Spinal cord (tissue), 10 donors: ENCODE results near the gene ARID3A. TPM values are rescaled to one million over a fixed set of nuclear protein-coding genes. Genes with fewer than 3 reads are reported as not detected.

Source experiments
- DNase-seq, 6 donors: peaks; one replicate each; pipeline versions ENCODE4 v3.0.0 to v3.0.0-alpha.2; 2013 to 2015; ENCODE audit warnings: low spot score in 6 of 6, low read depth in 4 of 6
- H3K27ac ChIP-seq: one replicate; pipeline ENCODE4 v1.5.1; 2013; ENCODE audit warnings: low read depth, low read length, control low read depth
- H3K27me3 ChIP-seq: one replicate; pipeline ENCODE4 v1.6.1; 2013; ENCODE audit warnings: low read length; ENCODE audit not compliant: control insufficient read depth, insufficient read depth
- H3K36me3 ChIP-seq: one replicate; pipeline ENCODE4 v1.6.1; 2013; ENCODE audit warnings: low read length; ENCODE audit not compliant: control insufficient read depth, insufficient read depth
- H3K4me1 ChIP-seq: one replicate; pipeline ENCODE4 v1.6.1; 2013; ENCODE audit warnings: low read length; ENCODE audit not compliant: control insufficient read depth, insufficient read depth
- H3K4me3 ChIP-seq: one replicate; pipeline ENCODE4 v1.5.1; 2013; ENCODE audit warnings: low read depth, low read length, control low read depth
- H3K9me3 ChIP-seq: one replicate; pipeline ENCODE4 v1.6.1; 2013; ENCODE audit warnings: low read length; ENCODE audit not compliant: control insufficient read depth, insufficient read depth
- WGBS: methylation state at CpG from one replicate; pipeline ENCODE4 v1.1.5; 2013; ENCODE audit warnings: missing lambda C conversion rate; ENCODE audit not compliant: insufficient coverage; 5-methylcytosine and 5-hydroxymethylcytosine counted together
- polyA plus RNA-seq, 2 donors: library from polyadenylated mRNA; unstranded; fragments of 120-200 nt; gene quantifications; one replicate each; pipeline ENCODE4 v1.2.1, GENCODE V29; 2013; ENCODE audit not compliant: insufficient read length in 2 of 2
- total RNA-seq, 2 donors: library from RNA; depleted of rRNA in 1 of 2; stranded (reverse); fragments of 120-200 nt in 1 of 2; fragments of >200 nt in 1 of 2; gene quantifications; one replicate each; pipeline versions ENCODE4 v1.2.3 to v1.2.4, GENCODE V29; 2013 to 2014
- donor health status: healthy.

The ARID3A gene
- total and polyA plus RNA-seq, 4 donors, result 4.8 to 14.8 (median 8.9) TPM

DNA sequence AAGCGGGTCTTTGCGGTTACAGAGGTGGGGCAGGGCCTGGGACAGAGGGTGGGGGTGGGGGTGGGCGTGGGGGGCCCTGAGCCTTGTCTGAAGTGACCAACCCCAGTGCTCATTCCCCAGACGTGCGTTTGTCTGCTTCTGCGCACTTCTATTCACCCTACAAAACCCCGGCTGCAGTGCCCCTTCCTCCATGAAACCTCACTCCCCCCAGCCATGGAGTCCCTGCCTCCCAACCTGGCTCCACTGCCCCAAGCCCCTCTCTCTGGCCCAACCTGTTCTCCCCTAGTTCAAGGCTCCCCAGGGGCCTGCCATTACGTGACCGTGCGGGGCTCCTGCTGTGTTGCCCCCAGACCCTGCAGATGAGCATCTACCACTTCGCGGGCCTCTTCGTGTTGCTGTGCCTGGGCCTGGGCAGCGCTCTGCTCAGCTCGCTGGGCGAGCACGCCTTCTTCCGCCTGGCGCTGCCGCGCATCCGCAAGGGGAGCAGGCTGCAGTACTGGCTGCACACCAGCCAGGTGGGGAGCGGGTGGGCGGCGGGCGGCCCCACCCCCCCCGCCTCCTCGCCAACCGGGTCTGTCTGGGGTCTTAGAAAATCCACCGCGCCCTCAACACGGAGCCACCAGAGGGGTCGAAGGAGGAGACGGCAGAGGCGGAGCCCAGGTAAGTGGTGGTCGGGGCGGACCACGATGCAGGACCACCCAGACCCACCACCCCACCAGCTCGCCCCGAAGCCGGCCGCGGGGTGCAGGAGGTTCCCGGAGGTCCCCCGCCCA lies 82.6 kb downstream of the ARID3A start:
- no peak for DNase-seq
- Histone ChIP-seq H3K9me3 (no peaks in the 10 kb centered on the region), H3K4me3 (no peak overlapping the region), H3K27ac (no peak overlapping the region), H3K36me3 (peaks cover 82% of the 10 kb centered on the region), H3K27me3 (no peaks in the 10 kb centered on the region), H3K4me1 (no peaks in the 10 kb centered on the region)
- 95% methylated on average over 37 of the region's 45 CpGs for WGBS

GRCh38 chr19:1009041-1009980 lies 83.5 kb downstream of the ARID3A start:
- Histone ChIP-seq H3K27ac (no peak overlapping the region), H3K4me3 (no peak overlapping the region), H3K27me3 (no peaks in the 10 kb centered on the region), H3K9me3 (no peaks in the 10 kb centered on the region), H3K4me1 (no peaks in the 10 kb centered on the region), H3K36me3 (peaks cover 91% of the 10 kb centered on the region)
- 80% methylated on average over 91 of the region's 92 CpGs for WGBS
- no peak for DNase-seq

DNA sequence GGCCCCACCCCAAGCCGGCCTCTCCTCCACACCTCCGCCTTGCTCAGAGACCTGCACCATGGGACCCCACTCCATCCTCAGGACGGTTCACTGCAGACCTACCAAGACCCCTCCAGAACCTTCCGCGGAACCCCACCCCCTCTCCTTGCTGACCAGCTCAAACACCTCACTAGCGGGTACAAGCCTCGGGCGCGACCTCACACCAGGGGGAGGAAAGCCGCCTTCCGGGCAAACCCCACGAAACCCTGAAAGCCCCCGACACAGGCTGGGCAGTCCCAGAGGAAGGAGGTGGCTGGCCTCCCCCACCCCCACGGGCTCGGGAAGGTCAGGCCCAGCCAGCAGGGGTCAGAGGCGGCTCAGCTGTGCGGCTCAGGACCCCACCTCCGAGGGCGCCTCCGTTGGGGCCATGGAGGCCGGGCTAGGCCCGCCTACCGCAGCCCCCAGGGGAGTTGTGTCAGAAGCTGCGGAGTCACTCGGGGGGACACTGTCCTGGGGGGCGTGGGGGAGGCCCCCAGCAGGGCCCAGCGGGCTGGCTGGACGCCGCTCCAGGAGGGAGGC lies 84.2 kb downstream of the ARID3A start:
- DNase-seq, result no peak
- peaks cover 92% of the 10 kb centered on the region for H3K36me3 ChIP-seq
- no peaks in the 10 kb centered on the region for H3K27me3 ChIP-seq
- 79% methylated on average over 22 of the region's 29 CpGs for WGBS
- H3K27ac ChIP-seq, result no peak overlapping the region
- peaks cover 2% of the 10 kb centered on the region for H3K4me1 ChIP-seq
- no peak overlapping the region for H3K4me3 ChIP-seq
- H3K9me3 ChIP-seq, result no peaks in the 10 kb centered on the region

DNA sequence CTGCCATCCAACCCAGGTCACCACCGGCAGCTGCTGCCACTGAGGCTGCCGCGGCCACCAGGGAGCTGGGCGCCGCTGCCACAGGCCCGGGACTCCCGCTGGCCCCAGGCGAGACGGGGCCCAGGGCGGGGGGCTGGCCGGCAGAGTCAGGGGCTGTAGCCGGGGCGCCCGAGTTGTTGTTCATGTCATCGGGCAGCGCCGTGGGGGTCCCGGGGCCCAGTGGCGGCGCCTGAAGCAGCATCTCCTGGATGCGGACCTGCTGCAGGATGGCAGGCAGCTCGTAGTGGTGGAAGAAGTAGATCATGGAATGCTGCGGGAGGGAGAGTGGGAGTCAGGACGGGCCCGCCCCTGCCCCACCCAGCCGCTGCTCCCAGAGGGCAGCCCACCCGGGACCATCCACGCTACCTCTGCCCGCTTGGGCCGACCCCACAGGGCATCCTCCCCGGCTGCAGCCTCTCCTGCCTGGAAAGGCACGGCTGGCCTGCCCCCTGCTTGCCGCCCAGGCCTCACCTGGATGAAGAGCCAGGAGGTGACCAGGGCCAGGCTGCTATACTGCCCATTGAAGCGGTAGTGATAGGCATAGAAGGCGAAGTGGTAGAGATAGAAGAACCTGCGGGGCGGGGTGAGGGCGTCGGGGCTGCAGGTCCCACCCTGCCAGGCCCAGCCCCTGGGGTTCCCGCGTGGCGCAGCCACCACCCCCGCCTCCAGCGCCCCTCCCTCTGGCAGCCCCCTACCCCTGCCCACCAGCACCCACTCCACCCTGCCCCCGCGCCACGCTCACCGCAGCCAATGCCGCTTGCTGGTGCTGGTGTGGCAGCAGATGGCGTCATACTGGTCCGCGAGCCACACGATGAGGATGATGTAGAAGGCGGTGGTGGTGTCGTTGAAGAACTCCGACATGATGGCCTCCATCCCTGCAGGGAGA lies 85.0 kb downstream of the ARID3A start:
- H3K4me3 ChIP-seq, result no peak overlapping the region
- H3K27me3 ChIP-seq, result no peaks in the 10 kb centered on the region
- peaks cover 98% of the 10 kb centered on the region for H3K36me3 ChIP-seq
- H3K27ac ChIP-seq, result no peak overlapping the region
- DNase-seq, result no peak
- H3K9me3 ChIP-seq, result no peaks in the 10 kb centered on the region
- peaks cover 10% of the 10 kb centered on the region for H3K4me1 ChIP-seq
- WGBS, result 92% methylated on average over 44 of the region's 56 CpGs

- no peaks in the 10 kb centered on the region for H3K9me3 ChIP-seq
- H3K4me1 ChIP-seq, result peaks cover 19% of the 10 kb centered on the region
- WGBS, result 96% methylated on average over 36 of the region's 36 CpGs
- H3K27ac ChIP-seq, result no peak overlapping the region
- no peaks in the 10 kb centered on the region for H3K27me3 ChIP-seq
- no peak overlapping the region for H3K4me3 ChIP-seq
- no peak for DNase-seq
- H3K36me3 ChIP-seq, result peaks cover 98% of the 10 kb centered on the region
Measured at GRCh38 chr19:1011831-1012333, 86.0 kb downstream of the ARID3A start.

GRCh38 chr19:1012334-1012733 lies 86.5 kb downstream of the ARID3A start:
- Histone ChIP-seq H3K36me3 (peaks cover 98% of the 10 kb centered on the region), H3K4me1 (peaks cover 24% of the 10 kb centered on the region), H3K4me3 (no peak overlapping the region), H3K27ac (no peak overlapping the region), H3K27me3 (no peaks in the 10 kb centered on the region), H3K9me3 (no peaks in the 10 kb centered on the region)
- no peak for DNase-seq
- WGBS, result 95% methylated on average over 17 of the region's 18 CpGs

- Histone ChIP-seq H3K4me1 (peaks cover 33% of the 10 kb centered on the region), H3K36me3 (peaks cover 99% of the 10 kb centered on the region)
- WGBS, result 99% methylated on average over 10 of the region's 10 CpGs
Measured at GRCh38 chr19:1013218-1013617, 87.4 kb downstream of the ARID3A start.

GRCh38 chr19:1014161-1015060 lies 88.6 kb downstream of the ARID3A start:
- DNase-seq, result no peak
- Histone ChIP-seq H3K36me3 (peaks cover 97% of the 10 kb centered on the region), H3K4me3 (no peak overlapping the region), H3K4me1 (peaks cover 43% of the 10 kb centered on the region), H3K27ac (no peak overlapping the region), H3K9me3 (no peaks in the 10 kb centered on the region), H3K27me3 (no peaks in the 10 kb centered on the region)
- WGBS, result 95% methylated on average over 47 of the region's 49 CpGs

More at GRCh38 chr19:1013218-1013617, 87.4 kb downstream of the ARID3A start:
- no peaks in the 10 kb centered on the region for H3K9me3 ChIP-seq
- H3K4me3 ChIP-seq, result no peak overlapping the region
- H3K27ac ChIP-seq, result no peak overlapping the region
- DNase-seq, result no peak
- H3K27me3 ChIP-seq, result no peaks in the 10 kb centered on the region
